Thoracic aorta (tissue), 2 donors: ENCODE measurements around the gene PRR18. TPM values are rescaled to one million over a fixed set of nuclear protein-coding genes. Genes with fewer than 3 reads are reported as not detected.

ENCODE experiments used
- ATAC-seq: fragments of 150-250 bp; one replicate; pipeline ENCODE4 v1.8.0; 2017; ENCODE audit warnings: low read depth; ENCODE audit not compliant: insufficient number of reproducible peaks, low FRiP score
- DNase-seq: peaks from one replicate; pipeline ENCODE4 v3.0.0-alpha.2; 2020; ENCODE audit warnings: low spot score
- H3K27ac ChIP-seq, 2 donors: fragments of 200-600 bp; sonication (generic); 1 replicate in 1 of 2; 2 replicates in 1 of 2; pipeline ENCODE4 v1.5.1; 2016; ENCODE audit warnings: mild to moderate bottlenecking in 2 of 2, moderate library complexity in 2 of 2
- H3K27me3 ChIP-seq: fragments of 200-600 bp; sonication (generic); replicated peaks from 2 replicates; pipeline ENCODE4 v1.6.0; 2016; ENCODE audit warnings: mild to moderate bottlenecking; ENCODE audit not compliant: insufficient read depth
- H3K36me3 ChIP-seq: fragments of 200-600 bp; sonication (generic); one replicate; pipeline ENCODE4 v1.5.1; 2016
- H3K4me1 ChIP-seq, 2 donors: fragments of 200-600 bp; sonication (generic); 1 replicate in 1 of 2; 2 replicates in 1 of 2; pipeline versions ENCODE4 v1.5.1 to v1.6.0; 2016; ENCODE audit warnings: low read depth in 2 of 2, mild to moderate bottlenecking in 1 of 2; ENCODE audit not compliant: control insufficient read depth in 1 of 2
- H3K4me3 ChIP-seq: fragments of 200-600 bp; sonication (generic); 2 replicates; pipeline ENCODE4 v1.5.1; 2016; ENCODE audit warnings: mild to moderate bottlenecking
- H3K9me3 ChIP-seq: fragments of 200-600 bp; sonication (generic); 2 replicates; pipeline ENCODE4 v1.5.1; 2016
- total RNA-seq, 2 donors: library from RNA; depleted of rRNA; stranded (reverse); fragments of >200 nt; gene quantifications; one replicate each; pipeline versions ENCODE4 v1.1.0 to v1.2.3, GENCODE V29; 2016
- TF ChIP-seq, protein P1 (sequence below): fragments of 200-600 bp; sonication (generic); IDR thresholded peaks from one replicate; pipeline ENCODE4 v1.5.1; 2019; ENCODE audit warnings: antibody characterized with exemption

The PRR18 gene
- total RNA-seq, 2 donors from 2014 or later, result not detected

DNA sequence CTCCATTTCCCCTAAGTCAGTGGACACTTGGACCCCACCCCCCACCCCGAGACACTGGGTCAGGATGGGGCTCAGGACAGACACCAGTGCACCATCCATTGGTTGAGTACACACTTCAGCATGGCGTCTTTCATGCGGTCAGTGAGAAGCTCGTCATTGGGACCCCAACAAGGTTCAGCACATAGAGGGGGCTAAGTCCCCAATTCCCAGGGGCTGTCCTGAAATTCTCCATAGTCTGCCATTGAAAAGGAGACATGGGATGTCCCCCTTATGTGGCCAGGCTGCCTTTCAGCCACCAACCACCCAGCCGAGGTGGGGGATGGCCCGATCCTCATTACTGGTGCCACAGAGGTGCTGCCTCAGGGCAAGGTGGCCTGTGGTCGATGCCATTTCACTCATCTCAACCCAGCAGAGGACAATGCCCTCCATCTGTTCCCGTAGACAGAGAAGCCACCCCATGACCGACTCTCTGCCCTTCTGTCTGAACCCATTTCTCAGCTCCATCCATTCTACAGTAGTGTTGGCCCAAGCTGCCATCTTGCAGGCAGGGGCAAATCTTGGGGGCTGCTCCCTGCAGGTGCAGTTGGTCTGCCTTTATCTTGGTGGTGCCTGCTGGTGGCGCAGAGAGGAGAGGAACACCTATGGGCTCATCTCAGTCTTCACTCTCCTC lies 37.4 kb downstream of the PRR18 start:
- Histone ChIP-seq H3K36me3 (no peaks in the 10 kb centered on the region), H3K27me3 (no peaks in the 10 kb centered on the region), H3K9me3 (no peaks in the 10 kb centered on the region), H3K27ac (no peak overlapping the region), H3K4me1 (no peaks in the 10 kb centered on the region), H3K4me3 (no peak overlapping the region)
- ATAC-seq (no peak), DNase-seq (no peak)
- TF ChIP-seq, protein P1, sequence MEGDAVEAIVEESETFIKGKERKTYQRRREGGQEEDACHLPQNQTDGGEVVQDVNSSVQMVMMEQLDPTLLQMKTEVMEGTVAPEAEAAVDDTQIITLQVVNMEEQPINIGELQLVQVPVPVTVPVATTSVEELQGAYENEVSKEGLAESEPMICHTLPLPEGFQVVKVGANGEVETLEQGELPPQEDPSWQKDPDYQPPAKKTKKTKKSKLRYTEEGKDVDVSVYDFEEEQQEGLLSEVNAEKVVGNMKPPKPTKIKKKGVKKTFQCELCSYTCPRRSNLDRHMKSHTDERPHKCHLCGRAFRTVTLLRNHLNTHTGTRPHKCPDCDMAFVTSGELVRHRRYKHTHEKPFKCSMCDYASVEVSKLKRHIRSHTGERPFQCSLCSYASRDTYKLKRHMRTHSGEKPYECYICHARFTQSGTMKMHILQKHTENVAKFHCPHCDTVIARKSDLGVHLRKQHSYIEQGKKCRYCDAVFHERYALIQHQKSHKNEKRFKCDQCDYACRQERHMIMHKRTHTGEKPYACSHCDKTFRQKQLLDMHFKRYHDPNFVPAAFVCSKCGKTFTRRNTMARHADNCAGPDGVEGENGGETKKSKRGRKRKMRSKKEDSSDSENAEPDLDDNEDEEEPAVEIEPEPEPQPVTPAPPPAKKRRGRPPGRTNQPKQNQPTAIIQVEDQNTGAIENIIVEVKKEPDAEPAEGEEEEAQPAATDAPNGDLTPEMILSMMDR, result no peak

DNA sequence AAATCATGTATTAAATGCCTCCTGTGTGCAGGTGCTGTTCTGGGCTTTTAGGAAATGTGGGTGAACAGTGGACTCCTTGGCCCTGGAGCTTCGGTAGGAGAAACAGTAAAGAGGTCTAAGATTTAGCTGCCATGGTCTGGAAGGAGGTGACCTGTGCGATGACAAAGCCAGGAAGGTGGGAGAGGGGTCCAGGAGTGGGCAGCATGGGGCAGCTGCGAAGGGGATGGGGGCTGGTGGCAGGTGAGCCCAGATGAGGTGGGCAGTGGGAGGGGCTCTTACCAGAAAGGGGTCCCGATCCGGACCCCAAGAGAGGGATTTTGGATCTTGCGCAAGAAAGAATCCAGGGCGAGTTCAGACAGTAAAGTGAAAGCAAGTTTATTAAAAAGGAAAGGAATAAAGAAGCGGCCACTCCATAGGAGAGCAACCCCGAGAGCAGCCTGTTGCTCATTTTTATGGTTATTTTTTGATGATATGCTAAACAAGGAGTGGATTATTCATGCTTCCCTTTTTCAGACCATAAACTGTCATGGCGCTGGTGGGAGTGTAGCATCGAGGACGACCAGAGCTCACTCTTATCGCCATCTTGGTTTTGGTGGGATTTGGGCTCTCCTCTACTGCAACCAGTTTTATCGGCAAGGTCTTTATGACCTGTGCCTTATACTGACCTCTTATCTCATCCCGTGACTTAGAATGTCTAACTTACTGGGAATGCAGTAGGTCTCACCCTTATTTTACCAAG lies 38.7 kb downstream of the PRR18 start:
- TF ChIP-seq, protein P1, result no peak
- no peaks in the 10 kb centered on the region for H3K27me3 ChIP-seq
- H3K36me3 ChIP-seq, result no peaks in the 10 kb centered on the region
- no peaks in the 10 kb centered on the region for H3K4me1 ChIP-seq
- ATAC-seq (no peak), DNase-seq (no peak)
- H3K27ac ChIP-seq, result no peak overlapping the region
- no peak overlapping the region for H3K4me3 ChIP-seq
- H3K9me3 ChIP-seq, result no peaks in the 10 kb centered on the region

DNA sequence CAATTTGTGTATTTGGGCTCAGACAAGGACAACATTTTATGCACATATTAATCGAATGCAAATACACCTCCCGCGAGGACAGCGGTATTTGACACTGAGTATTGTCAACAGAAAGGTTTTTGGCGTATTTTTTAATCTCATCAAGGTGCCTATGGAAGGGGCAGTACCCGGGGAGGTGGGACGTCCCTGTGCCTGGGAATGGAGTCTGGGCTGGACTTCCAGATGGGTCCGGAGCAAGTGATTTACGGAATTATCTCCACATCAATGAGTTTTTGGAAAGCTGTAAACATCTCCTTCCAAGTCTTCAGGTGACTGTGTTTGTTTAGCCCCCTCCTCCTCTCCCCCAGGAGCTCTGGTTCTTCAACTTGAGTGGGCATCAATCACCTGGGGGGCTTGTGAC lies 39.8 kb downstream of the PRR18 start:
- TF ChIP-seq, protein P1, result no peak
- no peaks in the 10 kb centered on the region for H3K9me3 ChIP-seq
- H3K4me3 ChIP-seq, result no peak overlapping the region
- no peak overlapping the region for H3K27ac ChIP-seq
- ATAC-seq (no peak), DNase-seq (no peak)
- no peaks in the 10 kb centered on the region for H3K27me3 ChIP-seq
- H3K4me1 ChIP-seq, result no peaks in the 10 kb centered on the region
- H3K36me3 ChIP-seq, result no peaks in the 10 kb centered on the region

DNA sequence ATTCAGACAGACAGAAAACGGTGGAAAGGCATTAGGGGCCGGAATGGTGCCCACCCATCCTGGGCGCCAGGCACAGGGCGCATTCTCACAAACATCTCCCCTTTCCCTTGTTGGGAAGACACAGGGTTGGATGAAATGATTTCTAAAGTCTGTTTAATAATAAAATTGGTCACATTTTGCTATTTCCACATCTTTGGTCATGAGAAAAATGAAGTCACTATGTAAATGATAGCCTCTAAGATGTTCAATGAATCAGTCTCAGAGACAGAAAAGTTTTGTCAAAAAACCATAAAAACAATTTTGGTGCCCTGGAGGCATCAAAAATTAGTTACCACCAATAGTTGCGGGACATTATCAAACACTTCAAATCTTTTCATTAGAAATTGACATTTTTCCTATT lies 40.7 kb downstream of the PRR18 start:
- TF ChIP-seq, protein P1, result no peak
- Histone ChIP-seq H3K27me3 (no peaks in the 10 kb centered on the region), H3K27ac (no peak overlapping the region), H3K36me3 (no peaks in the 10 kb centered on the region), H3K9me3 (no peaks in the 10 kb centered on the region), H3K4me3 (no peak overlapping the region), H3K4me1 (no peaks in the 10 kb centered on the region)
- ATAC-seq, result no peak
- no peak for DNase-seq

DNA sequence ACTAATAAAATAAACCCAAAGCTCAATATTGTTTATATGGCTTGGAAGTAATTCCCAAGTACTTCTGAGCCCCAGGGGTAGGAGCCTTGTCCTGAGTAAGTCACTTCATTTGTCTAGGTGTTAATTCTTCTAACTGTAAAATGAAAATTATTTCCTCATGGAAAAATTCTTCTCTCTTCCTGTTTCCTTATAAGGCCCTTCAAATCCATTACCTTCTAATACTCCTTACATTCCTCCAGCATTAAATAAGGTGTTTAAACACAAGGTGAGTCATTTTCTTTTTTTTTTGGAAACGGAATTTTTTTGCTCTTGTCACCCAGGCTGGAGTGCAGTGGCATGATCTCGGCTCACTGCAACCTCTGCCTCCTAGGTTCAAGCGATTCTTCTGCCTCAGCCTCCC lies 41.9 kb downstream of the PRR18 start:
- Histone ChIP-seq H3K27me3 (no peaks in the 10 kb centered on the region), H3K27ac (no peak overlapping the region), H3K4me3 (no peak overlapping the region), H3K9me3 (no peaks in the 10 kb centered on the region), H3K36me3 (no peaks in the 10 kb centered on the region), H3K4me1 (no peaks in the 10 kb centered on the region)
- TF ChIP-seq, protein P1, result no peak
- DNase-seq, result no peak
- ATAC-seq, result no peak
